Progenitor cell of endocrine pancreas (in vitro differentiated cells): ENCODE results near the gene MME. TPM values are rescaled to one million over a fixed set of nuclear protein-coding genes. Genes with fewer than 3 reads are reported as not detected.
"Not testable (repeated sequence)": the region's sequence is repeated elsewhere in the genome, so short reads cannot be mapped to it uniquely, and the experiment has no call there.

ENCODE experiments used
- DNase-seq: peaks from one replicate; pipeline ENCODE4 v3.0.0; 2021; ENCODE audit warnings: low spot score; ENCODE audit not compliant: unreplicated experiment
- H3K27ac Mint-ChIP-seq: 2 replicates; pipeline ENCODE4 v1.8.0; 2021; ENCODE audit warnings: mild to moderate bottlenecking, moderate library complexity, mixed read lengths
- H3K27me3 Mint-ChIP-seq: 2 replicates; pipeline ENCODE4 v1.8.0; 2021; ENCODE audit warnings: mixed read lengths
- H3K36me3 Mint-ChIP-seq: 2 replicates; pipeline ENCODE4 v1.8.0; 2022; ENCODE audit warnings: mixed read lengths; ENCODE audit not compliant: insufficient read depth
- H3K4me1 Mint-ChIP-seq: 2 replicates; pipeline ENCODE4 v1.8.0; 2021; ENCODE audit warnings: low read depth, mixed read lengths
- H3K4me3 Mint-ChIP-seq: 2 replicates; pipeline ENCODE4 v1.8.0; 2021; ENCODE audit warnings: low read depth, mild to moderate bottlenecking, moderate library complexity, mixed read lengths
- H3K9me3 Mint-ChIP-seq: 2 replicates; pipeline ENCODE4 v1.8.0; 2021; ENCODE audit warnings: low read depth, mixed read lengths
- CTCF ChIP-seq: fragments of 200-600 bp; sonication (generic); IDR thresholded peaks from one replicate; pipeline ENCODE4 v1.5.0; 2021; ENCODE audit warnings: antibody characterized with exemption, mild to moderate bottlenecking; ENCODE audit not compliant: unreplicated experiment
- total RNA-seq: library from RNA; stranded (reverse); gene quantifications from 2 replicates; pipeline ENCODE4 v1.2.1, GENCODE V29; 2021

MME gene
- total RNA-seq, 1 donor from 2014 or later = 0.93 TPM

DNA sequence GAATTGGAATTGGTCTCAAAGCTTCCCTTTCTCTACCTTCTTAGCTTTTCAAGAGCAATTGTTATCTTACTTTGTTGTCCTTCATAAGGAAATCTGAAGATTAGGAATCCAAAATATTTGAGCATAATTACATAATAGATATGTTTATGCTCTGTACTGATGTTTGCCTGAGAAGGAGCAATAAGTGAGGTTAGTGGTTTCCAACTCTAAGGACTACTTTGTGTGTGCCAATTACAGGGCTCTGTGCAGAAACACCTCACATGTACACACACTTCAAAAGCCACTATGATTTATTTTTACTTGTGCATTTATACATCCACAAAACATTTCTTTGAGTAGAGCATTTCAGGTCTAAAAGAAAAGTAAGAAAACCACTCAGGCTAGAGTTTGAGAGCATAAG lies 49.9 kb downstream of the MME start:
- no peak overlapping the region for H3K4me3 Mint-ChIP-seq
- H3K4me1 Mint-ChIP-seq = peaks cover 8% of the 10 kb centered on the region
- H3K27me3 Mint-ChIP-seq = no peaks in the 10 kb centered on the region
- no peaks in the 10 kb centered on the region for H3K36me3 Mint-ChIP-seq
- TF ChIP-seq CTCF = no peak
- no peaks in the 10 kb centered on the region for H3K9me3 Mint-ChIP-seq
- no peak for DNase-seq
- H3K27ac Mint-ChIP-seq = no peak overlapping the region

DNA sequence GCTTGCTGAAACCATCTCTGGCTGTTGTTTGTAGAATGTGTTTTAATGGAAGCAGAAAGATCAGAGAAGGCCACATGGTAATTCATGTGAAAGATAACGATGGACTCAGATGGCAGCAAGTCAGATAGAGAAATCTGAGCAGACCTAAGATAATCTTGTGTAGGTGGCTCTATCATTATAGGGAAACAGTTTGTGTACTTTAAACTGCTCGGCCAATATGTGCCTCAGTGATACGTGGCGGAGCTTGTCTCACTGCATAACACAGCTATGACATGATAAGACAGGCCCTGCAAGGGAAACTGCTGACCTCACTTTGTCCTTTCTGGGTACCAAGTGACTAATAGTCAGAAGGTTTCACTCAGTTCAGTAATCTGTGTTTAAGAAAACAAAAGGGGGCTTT lies 51.0 kb downstream of the MME start:
- H3K36me3 Mint-ChIP-seq = no peaks in the 10 kb centered on the region
- H3K27me3 Mint-ChIP-seq = no peaks in the 10 kb centered on the region
- no peak overlapping the region for H3K4me3 Mint-ChIP-seq
- peaks cover 9% of the 10 kb centered on the region for H3K4me1 Mint-ChIP-seq
- DNase-seq = no peak
- H3K27ac Mint-ChIP-seq = no peak overlapping the region
- H3K9me3 Mint-ChIP-seq = peaks cover 10% of the 10 kb centered on the region
- no peak for TF ChIP-seq CTCF

DNA sequence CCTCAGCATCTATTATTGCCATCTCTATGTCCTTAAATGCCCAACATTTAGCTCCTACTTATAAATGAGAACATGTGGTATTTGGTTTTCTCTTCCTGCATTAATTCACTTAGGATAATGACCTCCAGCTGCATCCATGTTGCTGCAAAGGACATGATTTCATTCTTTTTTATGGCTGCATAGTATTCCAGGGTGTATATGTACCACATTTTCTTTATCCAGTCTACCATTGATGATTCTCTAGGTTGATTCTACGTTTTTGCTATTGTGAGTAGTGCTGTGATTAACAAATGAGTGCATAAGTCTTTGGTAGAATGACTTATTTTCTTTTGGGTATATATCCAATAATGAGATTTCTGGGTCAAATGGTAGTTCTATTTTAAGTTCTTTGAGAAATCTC lies 54.2 kb downstream of the MME start:
- peaks cover 10% of the 10 kb centered on the region for H3K9me3 Mint-ChIP-seq
- not testable (repeated sequence) for H3K4me1 Mint-ChIP-seq, H3K4me3 Mint-ChIP-seq, H3K27ac Mint-ChIP-seq, H3K27me3 Mint-ChIP-seq, H3K36me3 Mint-ChIP-seq, DNase-seq

GRCh38 chr3:155135003-155135402 lies 54.9 kb downstream of the MME start:
- no peak for DNase-seq
- Mint-ChIP-seq H3K4me3 (no peak overlapping the region), H3K27me3 (no peaks in the 10 kb centered on the region), H3K36me3 (no peaks in the 10 kb centered on the region), H3K27ac (no peak overlapping the region), H3K9me3 (peaks cover 10% of the 10 kb centered on the region), H3K4me1 (peaks cover 9% of the 10 kb centered on the region)
- no peak for TF ChIP-seq CTCF

GRCh38 chr3:155138677-155139076 lies 58.6 kb downstream of the MME start:
- Mint-ChIP-seq H3K4me1 (peaks cover 2% of the 10 kb centered on the region), H3K27ac (no peak overlapping the region), H3K9me3 (peaks cover 10% of the 10 kb centered on the region), H3K36me3 (no peaks in the 10 kb centered on the region), H3K27me3 (no peaks in the 10 kb centered on the region), H3K4me3 (no peak overlapping the region)
- no peak for DNase-seq
- no peak for TF ChIP-seq CTCF

- no peaks in the 10 kb centered on the region for H3K9me3 Mint-ChIP-seq
- no peak for TF ChIP-seq CTCF
- H3K4me1 Mint-ChIP-seq = no peaks in the 10 kb centered on the region
- no peaks in the 10 kb centered on the region for H3K27me3 Mint-ChIP-seq
- no peaks in the 10 kb centered on the region for H3K36me3 Mint-ChIP-seq
- no peak overlapping the region for H3K27ac Mint-ChIP-seq
- no peak for DNase-seq
- no peak overlapping the region for H3K4me3 Mint-ChIP-seq
Observed at GRCh38 chr3:155147588-155147987, 67.5 kb downstream of the MME start.
